HG03095 (cell line): ENCODE measurements around the gene MXD3.
"Not testable (repeated sequence)": the region's sequence is repeated elsewhere in the genome, so short reads cannot be mapped to it uniquely, and the experiment has no call there.

ENCODE experiments used
- ATAC-seq: cut with Tn5 transposase; IDR thresholded peaks from one replicate; pipeline ENCODE4 v1.9.1; 2021; ENCODE audit warnings: moderate library complexity; ENCODE audit not compliant: unreplicated experiment

Gene MXD3

DNA sequence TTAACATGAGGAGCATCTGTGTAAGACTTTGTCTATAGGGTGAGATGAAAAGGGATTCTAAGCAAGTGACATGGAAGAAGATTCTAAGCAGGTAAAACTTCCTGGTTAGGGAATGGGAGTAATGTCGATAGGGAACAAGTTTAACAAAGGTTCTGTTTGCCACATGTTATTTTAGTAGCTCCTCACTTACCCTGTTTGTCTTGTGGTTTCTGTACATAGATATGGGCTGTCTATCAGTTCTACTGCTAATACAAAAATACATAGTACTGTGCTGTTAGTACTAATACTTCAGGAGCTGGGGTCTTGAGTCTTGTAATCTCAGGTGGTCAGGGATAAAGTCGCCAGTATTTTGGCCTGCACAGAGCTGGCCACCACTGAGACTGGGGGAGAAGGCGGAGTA is 41.0 kb downstream of the MXD3 start:
- no peak for ATAC-seq

DNA sequence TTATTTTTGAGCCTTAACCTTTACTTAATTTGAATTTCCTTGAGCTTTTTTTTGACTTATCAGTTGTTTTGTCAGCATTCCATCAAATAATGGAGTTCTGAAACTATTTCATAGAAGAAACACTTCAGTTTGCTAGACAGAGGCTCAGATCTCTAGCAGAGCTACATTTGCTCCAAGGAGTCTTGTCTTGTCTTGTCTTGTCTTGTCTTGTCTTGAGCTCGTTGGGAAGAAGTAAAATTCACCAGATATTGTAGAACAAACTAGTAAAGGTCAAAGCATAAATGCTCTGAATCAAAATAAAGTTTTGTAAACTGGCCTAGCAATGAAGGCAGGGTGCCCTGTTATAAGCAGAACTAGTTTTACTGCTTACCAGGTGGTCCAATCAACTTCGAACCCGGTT is 41.7 kb downstream of the MXD3 start:
- ATAC-seq, result no peak

DNA sequence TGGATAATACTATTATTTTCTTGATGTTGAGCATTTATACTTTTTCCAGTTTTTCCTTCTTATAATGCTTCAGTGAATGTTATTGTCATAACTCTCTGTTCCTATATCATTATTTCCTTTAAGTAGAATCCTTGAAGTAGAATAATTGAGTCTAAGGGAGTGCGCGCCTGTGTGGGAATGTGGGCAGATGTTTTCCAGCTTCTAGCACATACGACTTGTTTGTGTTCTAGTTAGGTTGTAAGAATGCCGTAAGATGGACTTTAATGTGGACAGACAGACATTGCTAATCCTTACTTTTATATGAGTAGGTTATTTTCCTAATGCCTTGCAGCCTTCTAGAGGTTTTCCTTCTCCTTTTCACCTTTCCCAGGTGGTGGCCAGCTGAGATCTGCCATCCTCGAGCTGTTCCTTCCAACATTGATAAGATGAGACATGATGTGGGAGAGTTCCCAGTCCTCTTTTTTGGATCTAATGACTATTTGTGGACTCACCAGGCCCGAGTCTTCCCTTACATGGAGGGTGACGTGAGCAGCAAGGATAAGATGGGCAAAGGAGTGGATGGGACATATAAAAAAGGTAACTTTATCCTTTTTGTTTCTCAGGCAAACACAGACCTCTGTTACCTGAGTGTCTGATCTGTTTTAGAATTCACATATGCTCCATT is 42.3 kb downstream of the MXD3 start:
- ATAC-seq, result no peak

DNA sequence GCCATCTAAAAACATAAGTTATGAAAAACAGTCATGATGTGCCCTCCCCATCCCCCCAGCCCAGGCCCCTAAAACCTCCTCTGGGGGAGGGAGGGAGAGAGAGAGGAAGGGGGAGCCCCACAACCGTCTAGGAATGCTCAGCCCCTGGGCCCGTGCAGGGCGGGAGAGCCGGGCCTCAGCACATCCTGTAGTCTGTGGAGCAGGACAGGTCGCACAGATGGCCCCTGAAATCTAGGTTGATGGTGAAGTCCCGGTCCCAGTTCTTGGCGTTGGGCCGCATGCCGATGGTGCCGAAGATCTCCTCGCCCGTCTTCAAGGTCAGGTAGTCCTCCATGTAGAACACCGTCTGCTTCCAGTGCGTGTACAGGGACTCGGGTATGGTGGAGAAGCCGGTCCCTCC is 46.3 kb downstream of the MXD3 start:
- no peak for ATAC-seq

DNA sequence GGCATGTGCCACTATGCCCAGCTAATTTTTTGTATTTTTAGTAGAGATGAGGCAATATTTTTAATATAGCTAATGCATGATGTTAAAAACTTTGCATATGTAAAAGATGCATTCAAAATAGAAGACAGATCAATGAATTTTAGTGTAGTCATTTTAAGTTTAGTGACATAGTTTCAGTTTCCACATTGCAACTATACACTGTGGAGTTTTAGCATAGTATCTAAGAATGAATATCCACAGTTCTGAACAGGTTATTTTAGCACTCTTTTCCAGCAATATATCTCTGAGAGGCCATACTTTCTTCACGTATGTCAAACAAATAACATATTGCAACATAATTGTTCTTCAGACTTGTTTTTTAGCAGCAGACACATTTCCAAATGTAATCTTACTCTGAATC is 47.5 kb downstream of the MXD3 start:
- ATAC-seq, result no peak

DNA sequence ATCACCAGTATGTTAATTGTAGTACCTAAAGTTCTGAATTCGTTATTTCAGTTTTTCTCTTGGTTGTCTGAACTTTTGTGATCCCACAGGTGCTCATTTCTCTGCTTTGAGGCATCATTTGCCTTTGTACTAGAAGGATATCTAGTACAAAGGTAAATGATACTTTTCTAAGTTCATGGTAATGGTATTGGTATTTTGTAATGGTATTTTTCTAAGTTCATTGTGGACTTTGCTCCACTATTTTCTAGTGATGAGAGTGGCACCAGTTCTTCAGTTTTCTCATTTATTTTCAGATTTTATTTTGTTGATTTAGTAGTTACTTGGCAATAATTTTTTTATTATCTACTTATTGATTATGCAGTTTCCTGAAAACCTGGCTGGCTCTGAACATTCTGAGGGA is 50.2 kb downstream of the MXD3 start:
- ATAC-seq, result no peak

DNA sequence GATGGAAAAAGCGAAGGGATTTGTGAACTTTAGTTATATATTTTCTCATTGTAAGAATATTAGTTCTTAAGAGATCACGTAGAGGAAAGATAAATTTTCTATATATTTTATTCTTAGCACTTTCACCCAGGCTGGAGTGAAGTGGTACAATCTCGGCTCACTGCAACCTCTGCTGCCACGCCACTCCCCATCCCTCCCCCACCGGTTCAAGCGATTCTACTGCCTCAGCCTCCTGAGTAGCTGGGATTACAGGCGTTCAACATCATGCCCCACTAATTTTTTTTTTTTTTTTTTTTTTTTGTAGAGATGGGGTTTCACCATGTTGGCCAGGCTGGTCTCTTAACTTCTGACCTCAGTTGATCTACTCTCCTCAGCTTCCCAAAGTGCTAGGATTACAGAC is 50.7 kb downstream of the MXD3 start:
- no peak for ATAC-seq

DNA sequence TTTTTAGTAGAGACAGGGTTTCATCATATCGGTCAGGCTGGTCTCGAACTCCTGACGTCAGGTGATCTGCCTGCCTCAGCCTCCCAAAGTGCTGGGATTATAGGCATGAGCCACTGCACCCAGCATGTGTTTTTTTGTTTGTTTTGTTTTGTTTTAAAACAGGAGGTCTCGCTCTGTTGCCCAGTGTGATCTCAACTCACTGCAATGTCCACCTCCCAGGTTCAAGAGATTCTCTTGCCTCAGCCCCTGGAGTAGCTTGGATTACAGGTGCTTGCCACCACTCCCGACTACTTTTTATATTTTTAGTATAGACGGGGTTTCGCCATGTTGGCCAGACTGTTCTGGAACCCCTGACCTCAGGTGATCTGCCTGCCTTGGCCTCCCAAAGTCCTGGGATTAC is 53.0 kb downstream of the MXD3 start:
- ATAC-seq, result not testable (repeated sequence)
